GM12875 (cell line): ENCODE measurements around the gene TBC1D22A.

Source experiments
- H3K4me3 ChIP-seq: one replicate; pipeline ENCODE4 v1.5.1; 2011; ENCODE audit warnings: low read depth, low read length, control low read depth
- TF ChIP-seq, protein P1 (sequence below): IDR thresholded peaks from 2 replicates; pipeline ENCODE4 v1.5.1; 2011; ENCODE audit warnings: low read depth, mild to moderate bottlenecking, control low read depth, inconsistent platforms, low read length, moderate library complexity, borderline replicate concordance; ENCODE audit not compliant: insufficient read depth

The TBC1D22A gene

DNA sequence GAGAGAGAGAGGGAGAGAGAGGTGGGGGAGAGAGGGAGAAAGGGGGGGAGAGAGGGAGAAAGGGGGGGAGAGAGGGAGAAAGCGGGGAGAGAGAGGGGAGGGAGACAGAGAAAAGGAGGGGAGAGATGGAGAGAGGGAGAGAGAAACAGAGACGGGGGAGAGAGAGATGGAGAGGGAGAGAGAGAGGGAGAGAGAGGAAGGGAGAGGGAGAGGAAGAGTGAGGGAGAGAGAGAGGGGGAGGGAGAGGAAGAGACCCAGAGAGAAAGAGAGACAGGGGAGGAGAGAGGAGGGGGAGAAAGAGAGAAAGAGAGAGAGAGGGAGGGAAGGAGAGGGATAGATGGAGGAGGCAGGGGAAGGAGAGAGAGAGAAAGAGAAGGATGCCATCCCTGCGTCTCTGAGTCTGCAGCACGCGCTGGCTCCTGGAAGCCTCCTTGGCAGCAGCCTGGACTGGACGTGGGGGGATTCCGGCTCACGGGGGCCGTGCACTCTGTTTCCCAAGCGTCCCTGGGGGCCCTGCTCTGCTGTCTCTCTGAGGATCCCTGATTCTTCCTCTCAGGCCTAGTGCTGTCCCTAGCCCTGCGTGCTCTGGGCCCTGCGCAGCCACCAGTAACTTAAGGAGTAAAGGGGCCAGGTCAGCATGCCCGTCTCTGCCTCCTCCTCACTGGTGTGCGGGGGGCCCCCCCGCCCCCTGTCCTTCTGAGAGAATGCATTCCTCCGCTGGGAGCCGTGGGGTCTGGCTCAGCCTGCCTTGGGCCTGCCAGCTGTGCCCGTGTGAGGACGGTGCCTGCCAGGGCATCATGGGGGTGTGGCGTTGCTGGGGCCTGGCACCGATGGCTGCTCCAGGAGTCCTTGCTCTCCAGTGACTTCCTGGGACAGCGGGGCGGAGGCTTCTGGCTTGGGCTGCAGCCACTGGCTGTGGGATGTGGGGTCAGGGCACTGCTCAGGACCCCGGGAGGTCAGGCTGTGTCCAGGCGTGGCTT lies 429.5 kb downstream of the TBC1D22A start:
- H3K4me3 ChIP-seq = no peak overlapping the region
- TF ChIP-seq, protein P1, sequence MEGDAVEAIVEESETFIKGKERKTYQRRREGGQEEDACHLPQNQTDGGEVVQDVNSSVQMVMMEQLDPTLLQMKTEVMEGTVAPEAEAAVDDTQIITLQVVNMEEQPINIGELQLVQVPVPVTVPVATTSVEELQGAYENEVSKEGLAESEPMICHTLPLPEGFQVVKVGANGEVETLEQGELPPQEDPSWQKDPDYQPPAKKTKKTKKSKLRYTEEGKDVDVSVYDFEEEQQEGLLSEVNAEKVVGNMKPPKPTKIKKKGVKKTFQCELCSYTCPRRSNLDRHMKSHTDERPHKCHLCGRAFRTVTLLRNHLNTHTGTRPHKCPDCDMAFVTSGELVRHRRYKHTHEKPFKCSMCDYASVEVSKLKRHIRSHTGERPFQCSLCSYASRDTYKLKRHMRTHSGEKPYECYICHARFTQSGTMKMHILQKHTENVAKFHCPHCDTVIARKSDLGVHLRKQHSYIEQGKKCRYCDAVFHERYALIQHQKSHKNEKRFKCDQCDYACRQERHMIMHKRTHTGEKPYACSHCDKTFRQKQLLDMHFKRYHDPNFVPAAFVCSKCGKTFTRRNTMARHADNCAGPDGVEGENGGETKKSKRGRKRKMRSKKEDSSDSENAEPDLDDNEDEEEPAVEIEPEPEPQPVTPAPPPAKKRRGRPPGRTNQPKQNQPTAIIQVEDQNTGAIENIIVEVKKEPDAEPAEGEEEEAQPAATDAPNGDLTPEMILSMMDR = no peak

DNA sequence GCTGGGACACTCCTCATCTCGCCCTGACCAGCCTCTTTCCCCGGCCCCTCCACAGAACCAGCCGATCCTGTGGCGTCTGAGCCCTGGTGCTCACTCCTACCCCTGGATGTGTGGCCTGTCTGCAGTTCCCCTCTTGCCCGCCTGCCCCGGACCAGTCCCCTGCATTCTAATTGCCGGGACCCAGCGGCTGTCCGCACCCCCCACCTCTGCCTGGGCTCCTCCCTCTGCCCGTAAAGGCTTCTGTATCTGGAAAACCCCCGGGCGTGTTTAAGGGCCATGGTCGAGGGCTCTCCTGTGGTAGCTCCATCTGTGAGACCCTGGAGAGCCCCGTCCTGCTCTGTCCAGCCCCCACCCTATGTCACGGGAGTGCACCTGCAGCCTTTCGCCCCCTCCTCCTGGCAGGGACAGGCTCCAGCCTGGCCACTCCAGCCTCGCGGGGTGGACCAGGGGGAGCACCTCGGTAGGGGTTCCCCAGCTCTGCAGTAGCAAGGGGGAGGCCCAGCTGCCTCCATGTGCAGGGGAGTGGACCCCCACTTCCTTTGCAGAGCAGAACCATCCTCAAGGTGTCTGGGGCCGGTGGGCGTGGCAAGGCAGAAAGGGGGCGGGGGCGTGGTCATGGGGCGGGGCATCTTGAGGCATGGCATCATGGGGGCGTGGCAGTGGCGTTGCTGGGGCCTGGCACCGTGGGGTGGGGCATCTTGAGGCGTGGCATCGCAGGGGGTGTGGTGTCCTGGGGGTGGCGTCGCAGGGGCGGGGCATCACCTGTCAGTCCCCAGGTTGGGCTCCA lies 430.4 kb downstream of the TBC1D22A start:
- TF ChIP-seq, protein P1 = no peak
- H3K4me3 ChIP-seq = no peak overlapping the region

DNA sequence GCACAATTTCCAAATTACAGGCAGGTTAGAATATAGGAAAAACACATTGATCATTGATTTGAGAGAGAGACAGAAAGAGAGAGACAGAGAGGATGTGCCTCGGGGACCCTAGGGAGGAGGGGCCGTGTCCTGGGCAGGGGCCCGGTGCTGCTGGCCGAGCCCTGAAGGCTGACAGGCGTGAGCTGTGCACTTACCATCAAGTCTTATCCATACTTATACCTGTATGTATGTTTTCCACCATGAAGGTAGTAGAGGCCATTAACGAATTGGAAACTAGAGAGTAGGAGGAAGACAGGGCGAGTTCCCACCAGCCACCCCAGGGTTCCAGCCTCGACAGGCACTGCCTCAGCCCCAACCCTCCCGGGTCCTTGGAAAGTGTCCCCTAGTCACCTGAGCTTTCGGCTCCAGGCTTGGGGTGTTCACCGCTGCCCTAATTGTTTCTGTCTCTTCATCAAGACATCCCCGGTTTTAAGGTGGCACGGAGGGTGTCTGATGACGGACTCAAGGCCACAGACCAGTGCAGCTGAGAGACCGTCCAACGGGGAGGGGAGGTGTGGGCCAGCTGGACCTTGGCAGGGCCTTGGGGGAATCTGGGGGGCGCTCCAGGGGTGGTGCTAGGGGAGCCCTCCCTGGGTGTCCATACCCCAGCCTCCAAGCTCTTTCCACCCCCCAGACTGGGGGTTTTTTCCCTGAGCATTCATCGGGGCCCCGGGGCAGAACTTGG lies 431.3 kb downstream of the TBC1D22A start:
- TF ChIP-seq, protein P1 = no peak
- no peak overlapping the region for H3K4me3 ChIP-seq

DNA sequence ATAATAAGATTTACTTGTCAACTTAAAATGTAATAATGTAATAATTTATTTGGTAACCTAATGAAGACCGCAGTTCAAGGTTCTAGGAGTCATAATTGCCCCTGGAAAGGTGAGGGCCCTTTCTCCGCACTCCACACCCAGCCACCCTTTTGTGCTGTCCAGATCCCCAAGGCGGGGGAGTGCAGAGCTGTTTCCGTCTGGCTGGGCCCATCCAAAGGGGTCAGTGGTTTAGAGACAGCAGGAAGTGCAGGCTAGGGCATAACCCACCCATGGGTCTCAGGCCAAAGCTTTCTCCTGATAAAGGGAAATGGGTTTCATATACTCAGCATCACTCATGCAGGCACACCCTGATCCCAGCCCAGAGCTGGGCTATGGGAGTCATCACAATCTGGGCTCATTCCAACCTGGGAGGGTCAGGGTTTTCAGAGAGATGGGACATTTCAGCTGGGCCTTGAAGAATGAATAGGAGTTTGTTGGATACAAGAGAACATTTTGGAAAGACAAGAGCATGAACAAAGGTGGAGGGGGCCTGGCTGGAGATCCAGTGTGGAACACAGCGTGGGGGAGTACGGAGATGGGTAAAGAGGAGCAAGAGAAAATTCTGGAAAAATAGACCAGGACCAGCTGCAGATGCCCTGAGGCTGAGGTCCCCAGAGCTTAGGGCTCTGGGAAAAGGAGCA lies 432.2 kb downstream of the TBC1D22A start:
- no peak overlapping the region for H3K4me3 ChIP-seq
- TF ChIP-seq, protein P1 = no peak

DNA sequence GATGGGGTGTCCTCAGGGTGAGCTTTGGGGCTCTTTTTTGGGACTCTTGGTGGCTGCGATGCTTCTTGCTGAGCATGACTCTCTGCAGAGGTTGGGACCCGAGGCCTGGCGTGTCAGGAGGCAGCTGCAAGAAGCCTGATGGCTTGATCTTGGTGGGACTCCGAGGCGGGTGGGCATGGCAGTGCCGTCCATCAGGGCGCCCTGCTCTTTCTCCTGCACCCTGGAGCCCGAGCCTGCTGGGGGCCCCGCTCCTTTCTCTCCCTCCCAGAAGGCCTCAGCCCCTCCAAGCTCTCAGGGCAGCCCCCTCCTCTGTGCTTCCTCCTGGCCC lies 432.7 kb downstream of the TBC1D22A start:
- TF ChIP-seq, protein P1 = no peak
- no peak overlapping the region for H3K4me3 ChIP-seq

DNA sequence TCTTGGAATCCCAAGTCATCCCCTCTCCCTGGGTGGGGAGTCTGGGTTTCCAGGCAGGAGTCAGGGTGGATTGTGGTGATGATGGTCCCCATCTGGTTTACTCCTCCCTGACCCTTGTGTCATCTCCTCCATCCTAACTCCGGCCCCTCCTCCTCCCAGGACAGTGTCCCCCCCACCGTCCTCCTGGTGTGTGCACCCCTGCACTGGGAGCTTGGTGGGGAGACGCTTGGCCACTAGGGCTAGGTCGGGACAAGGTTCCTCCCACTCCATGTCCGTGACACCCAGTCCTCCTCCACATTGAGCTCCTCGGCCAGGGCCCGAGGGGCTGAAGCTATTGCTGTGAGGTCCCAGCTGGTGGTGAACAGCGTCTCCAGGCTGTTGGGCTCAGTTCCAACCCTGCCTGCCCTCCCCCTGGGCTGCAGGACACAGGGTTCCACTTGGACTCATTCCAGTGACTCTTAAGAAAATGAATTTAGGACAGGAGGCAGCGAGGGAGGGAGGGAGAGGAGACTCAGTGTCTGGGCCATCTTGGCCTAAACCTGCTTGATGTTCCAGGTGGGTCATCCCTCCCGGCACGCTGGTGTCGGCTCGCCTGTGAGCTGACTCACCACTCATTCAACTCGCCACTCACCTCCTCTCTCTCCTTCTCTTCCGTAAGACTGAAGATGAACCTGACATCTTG lies 433.2 kb downstream of the TBC1D22A start:
- H3K4me3 ChIP-seq = no peak overlapping the region
- TF ChIP-seq, protein P1 = no peak
